Stimulated activated CD8-positive, alpha-beta memory T cell treated with anti-CD3 and anti-CD28 coated beads, Interleukin-4, amount 100 ng/mL, for 48 hours (primary cell): ENCODE measurements around the gene APOM.
A peak's percentile ranks its signal among the peaks of the same experiment; 100 is the strongest.

Experiments
- DNase-seq: peaks from one replicate; pipeline ENCODE4 v3.0.0-alpha.2; 2020

The APOM gene

DNA sequence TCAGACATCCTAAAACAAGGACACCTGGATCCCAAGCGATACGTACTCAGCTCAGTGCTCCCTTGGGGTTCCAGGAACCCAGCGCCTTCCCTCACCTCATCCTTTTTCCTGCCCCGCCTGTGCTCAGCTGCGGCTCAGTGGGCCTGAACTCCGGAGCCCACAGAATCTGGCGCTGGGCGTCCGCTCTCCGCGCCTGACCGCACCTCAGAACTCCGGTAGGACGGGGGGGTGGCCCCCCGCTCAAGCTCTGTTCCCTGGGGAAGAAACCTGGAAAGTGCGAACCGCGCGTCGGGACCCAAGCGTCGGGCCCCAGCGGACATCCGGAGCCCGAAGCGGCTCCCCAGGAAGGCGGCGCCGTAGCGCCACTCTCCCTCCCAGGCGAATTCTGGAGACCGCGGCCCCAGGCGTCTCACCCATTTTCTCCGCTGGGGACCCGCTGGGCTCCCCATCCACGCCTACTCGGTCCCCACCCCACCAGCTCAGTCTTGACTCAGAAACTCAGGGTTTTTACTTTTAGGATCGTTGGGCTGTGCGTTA, 25.5 kb downstream of the APOM start:
- peak; percentile 69 for DNase-seq

DNA sequence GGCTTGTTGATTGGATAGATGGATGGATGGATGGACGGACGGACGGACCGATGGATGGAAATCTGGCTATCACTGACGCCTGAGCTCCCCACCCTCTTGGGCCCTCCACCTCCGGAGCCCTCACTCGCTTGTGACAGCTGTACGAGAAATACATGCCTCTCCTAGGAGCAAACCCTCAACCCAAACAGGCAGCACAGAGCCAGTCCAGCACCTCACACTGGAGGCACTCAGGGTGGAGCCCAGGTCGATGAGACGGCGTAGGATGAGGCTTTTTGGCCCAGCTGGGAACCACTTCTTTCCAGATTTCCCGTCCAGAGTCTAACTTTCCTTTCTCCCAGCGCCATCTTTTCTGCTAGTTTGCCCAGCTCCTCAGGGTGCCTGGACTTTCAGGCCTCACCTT, 27.9 kb downstream of the APOM start:
- DNase-seq, result no peak

DNA sequence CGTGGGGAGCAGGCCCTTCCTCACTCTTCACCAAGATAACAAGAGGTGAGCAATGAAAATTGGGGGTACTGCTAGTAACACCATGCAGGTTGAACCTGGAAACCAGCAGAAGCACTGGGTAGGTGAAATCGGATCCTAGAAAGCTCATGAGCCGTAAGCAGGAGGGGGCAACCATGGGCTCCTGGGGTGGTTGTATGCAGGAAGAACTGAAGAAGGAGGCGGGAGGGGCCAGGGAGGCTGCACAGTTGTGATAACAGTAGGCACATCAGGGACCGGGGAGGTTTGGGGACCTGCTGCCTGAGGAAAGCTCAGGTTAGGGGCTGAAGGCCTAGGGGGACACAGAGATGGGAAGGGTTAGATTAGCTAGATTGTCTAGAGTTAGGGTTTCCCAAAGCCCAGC, 30.8 kb downstream of the APOM start:
- no peak for DNase-seq

DNA sequence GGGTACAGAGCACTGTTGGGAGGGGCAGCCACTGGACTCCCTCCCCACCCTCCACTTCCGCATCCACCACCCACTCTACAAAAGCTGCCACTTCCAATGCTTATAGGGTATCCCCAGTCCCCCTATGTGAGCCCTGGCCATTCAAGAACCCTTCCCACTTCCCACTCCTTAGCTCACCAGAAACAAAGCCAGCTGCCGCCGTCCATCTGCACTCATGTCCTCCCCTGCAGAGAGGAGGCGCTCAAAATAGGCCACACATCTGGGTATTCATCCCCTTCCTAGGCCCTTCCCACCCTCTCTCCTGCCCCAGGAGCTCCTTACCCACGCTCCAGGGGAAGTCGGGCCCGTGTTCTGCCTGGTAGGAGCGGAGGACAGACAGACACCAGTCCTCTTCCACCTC, 31.6 kb downstream of the APOM start:
- no peak for DNase-seq

DNA sequence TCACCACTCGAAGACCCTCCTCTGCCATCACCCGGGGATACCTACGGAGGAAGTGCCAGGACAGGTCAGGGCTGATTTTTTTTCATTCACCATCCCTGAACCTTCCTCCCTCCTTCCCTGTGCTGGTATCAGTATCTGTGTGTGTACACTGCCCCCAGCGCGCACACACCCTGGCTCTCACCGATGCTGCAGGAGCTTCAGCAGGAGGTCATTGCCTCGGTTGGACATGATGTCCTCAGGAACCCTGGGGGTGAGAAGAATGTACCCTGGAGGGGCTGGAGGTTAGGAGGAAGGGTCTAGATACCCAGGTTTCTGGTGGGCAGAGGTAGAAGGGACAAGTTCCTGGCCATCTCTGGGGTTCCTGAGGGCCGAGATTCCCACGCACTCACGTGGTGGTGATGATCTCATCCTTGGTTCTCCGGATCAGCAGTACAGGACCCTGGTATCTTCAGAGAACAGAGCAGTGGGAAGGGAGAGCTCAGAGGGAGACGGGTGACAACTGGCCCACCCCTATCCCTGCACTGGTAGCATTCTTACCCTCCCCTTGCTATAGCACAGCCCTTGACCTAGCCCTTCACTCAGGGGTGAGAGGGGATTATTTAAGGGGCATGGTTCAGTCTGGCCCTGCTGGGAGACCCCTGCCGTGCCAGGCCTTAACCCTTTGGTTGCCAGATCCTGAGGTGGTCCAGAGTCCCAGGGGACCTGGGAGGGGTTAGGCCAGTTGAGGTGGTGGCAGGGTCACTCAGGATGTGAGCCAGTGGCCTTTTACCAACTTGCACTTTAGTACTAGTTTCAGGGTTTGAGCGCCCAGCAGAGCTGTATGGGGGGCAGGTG, 32.4 kb downstream of the APOM start:
- DNase-seq, result no peak

DNA sequence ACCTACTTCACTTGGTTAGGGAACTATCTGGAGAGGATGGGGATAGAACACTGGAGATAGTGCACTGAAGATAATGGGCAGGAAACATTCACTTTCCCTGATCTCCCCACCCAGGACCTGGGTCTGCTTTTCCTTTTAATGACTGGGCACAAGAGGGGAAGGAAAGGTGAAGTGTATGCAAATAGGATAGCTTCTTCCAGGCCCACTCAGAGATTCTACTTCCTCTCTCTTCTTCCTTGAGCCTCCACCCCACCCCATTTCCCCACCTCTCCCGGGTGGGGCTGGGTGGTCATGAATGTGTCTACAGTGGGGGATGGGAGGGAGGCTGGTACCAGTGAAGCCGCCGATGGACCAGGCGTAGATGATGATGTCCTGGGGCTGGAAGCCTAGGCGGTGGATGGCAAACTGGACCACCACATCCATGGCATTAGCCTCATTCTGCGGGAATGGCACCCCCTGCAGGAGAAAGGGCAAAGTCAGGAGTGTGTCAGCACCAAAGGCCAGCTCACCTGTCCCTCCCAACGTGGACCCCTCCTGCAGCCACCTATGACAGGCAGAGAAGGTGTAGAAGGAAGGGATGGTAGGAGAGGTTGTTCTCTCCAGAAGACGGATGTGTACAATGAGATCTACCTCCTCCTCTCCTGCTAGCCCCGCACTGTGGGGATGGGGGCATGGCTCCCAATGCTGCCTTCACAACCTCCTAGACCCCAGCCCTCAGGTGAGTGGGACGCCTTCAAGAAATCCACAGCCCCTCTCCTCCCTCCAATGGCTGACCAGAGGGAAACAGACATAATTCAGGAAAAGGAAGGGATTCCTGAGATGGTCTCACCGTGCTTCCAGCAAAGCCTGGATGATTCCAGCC, 33.8 kb downstream of the APOM start:
- no peak for DNase-seq

DNA sequence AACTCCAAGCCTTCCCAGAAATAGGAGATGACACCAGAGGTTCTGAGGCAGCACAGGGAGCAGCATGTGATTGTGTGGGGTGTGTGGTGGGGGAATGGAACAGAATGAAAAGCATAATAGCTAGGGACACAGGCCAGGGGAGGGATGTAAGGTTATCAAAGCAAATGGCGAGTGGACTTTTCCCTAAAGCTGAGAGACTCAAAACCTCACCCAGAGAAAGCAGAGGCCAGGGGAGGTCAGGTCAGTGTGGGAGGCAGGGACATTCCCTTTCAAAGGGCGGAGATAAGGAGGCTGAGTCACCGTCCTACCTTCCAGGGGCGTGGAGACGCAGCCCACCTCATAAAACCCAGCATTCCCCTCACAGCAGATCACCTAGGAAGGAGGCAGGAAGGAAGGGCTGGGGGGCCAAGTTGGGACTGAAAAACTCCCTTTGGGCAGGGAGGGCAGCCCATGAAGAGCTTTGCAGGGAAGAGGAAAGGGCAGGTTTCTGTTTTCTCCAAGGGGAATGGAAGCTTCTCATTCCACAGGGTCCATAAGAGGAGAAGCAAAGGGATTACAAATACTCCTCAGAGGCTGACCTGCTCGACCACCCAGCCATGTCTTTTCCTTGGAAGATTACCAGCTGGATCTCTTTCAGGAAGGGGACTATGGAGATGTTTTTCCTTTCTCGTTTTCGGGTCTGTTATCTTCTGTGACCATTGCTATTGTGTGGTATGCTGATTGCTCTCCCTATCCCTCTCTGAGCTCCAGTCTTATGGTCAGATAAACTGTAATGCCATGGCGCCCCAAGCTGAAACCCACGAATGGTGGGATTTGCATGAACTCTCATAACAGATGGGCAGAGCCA, 34.8 kb downstream of the APOM start:
- no peak for DNase-seq

DNA sequence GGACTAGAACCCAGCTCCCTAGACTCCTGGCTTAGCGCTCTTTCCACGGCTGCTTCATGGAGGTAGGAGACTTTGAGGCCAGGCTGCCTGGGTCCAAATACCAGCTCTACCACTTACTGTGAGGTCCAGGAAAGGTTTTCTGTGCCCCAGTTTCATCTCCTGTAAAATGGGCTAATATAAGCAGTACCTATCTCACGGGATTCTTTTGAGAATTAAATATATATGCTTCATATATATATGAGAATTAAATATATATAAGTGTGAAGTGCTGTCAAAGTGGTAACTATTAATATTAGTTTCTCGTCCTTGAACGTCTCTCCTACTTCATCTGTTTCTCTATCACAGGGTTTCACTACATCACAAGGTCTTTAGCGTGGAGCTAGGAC, 35.4 kb downstream of the APOM start:
- DNase-seq, result no peak

DNA sequence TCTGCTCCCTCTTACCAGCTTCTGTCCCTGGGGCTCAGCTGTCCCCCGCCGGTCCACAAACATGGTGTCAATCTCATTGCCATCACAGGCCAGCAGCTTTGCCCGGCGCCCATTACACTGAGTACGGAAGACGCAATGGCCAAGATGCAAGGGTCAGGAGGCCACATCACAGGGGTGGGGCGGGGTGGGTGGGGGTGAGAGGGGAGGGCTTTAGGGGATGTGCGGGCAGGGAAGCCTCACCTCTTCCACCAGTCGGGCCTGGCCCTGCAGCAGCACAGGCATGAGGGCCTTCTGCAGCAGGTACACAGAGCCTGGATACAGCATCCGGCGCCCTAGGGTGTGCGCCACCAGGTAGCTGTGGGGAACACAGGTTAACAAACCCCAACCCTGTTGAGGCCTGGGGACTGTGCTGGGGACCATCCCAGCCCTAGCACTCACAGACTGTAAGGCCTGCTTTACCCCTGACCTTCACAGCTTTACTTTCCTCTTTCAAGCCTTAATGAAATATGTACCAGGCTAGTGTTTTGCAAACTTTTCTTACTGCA, 35.9 kb downstream of the APOM start:
- DNase-seq, result no peak

DNA sequence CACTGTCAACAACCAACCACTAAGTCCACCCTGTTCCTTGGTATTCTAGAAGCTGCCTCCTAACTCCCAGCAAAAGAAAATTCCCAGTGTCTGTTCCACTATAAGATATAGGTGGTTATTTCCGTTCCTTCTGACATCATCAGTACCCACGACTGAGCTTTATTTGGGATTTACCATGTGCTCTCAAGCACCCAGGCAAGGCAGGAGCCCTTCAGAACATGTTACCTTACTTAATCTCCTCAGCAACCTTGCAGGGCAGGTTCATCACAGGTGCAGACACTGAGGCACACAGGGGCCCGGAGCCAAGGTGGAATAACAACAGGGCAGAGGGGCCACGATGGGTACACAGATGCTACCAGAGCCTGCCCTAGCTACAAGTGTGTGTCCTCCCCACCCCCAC, 36.7 kb downstream of the APOM start:
- no peak for DNase-seq

DNA sequence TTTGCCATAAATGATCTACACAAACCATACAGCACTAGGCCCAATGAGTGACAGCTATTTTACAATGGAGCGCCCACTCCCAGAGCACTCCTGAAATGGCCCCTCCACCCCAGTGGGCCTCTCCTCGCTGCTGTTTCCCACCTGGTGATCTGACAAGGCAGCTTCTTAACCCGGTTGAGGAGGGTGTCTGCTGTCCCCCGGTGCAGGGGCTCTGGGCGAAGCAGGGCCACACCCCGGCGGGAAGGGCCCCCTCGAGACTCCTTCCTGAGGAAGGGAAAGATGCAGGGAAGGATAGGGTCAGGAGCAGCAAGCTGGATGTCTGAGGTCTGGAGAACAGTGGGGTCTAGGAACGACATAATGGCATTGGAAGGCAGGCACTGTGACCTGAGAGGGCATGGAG, 37.2 kb downstream of the APOM start:
- no peak for DNase-seq

DNA sequence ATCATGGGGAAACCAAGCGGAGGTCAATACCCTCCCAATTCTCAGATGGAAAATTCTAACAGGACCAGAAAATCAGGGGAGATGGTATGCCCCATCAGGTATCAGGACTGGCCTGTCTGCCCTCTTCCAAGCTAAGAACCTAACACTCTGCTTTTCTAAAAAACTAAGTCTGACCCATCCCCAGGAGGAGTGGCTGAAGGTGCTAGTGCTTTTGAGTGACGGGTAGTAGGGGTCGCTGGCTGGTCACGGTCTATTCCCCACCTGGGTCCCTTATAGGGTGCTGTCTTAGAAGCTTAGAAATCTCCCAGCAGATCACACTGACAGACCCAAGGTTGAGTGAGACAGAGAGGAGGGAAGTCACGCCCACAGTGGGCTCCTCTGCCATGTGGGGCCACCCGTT, 37.8 kb downstream of the APOM start:
- no peak for DNase-seq

DNA sequence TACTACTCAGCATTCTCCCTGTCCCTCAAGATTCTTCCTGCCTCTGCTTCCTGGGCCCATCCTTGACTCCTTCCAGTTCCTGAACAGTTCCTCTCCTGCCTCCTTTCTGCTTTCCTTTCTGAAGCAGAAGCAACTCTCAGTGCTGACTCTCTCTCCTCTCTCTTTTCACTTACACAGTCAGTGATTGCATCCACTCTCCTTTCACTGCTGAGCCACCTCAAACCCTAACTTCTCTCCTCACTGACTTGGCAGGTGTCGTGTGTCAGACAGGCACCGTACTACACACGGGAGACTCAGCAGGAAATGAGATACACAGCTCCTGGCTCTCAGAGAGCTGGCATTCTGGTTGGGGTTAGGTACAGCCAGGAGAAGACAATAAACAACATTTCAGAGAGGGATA, 41.9 kb downstream of the APOM start:
- DNase-seq, result no peak

DNA sequence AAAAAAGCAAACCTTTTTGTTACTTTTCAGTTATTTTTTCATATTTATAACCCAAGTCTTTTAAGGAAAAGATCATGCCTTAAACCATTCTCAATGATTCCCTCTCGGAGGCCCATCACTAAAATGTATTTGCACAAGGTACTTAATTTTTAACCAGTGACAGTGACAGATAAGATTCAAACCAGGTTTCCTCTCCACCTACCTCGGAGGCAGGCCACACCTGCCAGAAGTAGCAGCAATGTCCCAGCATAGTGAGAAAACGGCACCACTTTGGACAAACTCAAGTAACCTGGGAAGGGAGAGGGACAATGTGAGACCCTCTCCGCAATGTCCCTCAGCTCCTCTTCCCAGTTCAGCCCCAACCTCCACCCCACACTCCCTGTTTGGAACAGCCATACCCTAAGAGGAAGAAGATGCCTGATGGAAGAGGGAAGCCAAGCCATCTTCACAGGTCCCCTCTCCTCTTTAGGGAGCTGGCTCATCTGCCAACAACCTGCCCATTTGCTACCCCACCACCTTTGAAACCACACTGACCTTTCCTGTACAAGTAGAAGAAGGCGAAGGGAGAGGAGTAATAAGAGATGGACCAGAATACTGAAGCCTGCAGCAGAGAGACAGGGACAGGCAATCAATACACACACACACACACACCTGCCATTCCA, 45.2 kb downstream of the APOM start:
- DNase-seq, result no peak

DNA sequence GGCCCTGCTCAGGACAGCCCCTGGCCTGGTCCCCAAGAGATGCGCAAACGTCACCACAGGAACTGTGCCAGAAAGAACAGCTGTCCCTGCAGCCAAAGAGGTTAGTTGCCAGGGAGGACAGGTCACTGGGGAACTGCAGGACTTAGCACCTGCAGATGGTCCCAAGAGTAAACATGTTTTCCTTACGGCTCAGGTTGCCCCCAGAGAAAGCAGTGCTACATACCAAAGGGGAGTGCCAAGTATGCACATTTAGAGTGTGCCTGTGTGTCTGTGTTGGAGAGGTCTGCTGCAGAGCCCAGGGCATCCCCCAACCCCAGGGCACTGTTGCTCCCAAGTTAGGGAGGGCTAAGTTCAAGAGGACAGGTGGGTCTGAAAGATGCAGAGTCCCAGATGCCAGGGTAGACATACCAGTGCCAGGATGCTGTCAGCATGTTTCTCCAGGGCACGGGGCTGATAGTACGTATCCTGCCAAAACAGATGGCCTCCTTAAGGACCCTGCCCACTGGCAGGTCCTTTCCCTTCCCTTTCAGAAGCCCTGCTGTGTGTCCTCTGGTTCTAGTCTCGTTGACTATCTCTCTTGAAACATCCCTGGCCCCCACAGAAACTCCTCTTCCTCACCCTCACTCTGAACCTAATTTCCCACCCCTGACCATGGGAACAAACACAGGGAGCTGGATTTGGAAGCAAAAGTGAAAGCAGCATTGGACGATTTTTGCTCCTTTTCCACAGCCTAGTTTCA, 46.1 kb downstream of the APOM start:
- DNase-seq, result no peak

DNA sequence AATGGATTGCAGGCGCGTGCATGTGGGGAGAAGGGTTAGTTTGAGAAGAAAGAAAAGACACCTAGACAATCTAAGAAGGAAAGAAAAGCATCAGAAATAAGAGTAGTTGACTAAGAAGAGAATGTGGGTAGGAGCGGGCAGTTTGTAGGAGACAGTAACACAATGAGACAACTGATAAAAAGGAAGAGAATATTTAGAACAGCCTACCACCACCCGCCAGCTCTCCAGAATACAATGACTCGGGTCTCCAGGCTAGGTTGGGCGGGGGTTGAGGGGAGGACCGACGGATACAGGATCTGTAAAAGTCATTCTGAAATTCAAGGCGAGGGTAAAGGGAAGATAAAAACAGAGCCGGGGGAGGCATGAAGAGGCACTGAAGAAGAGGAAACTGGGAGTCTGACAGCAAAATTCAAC, 46.7 kb downstream of the APOM start:
- DNase-seq, result no peak

DNA sequence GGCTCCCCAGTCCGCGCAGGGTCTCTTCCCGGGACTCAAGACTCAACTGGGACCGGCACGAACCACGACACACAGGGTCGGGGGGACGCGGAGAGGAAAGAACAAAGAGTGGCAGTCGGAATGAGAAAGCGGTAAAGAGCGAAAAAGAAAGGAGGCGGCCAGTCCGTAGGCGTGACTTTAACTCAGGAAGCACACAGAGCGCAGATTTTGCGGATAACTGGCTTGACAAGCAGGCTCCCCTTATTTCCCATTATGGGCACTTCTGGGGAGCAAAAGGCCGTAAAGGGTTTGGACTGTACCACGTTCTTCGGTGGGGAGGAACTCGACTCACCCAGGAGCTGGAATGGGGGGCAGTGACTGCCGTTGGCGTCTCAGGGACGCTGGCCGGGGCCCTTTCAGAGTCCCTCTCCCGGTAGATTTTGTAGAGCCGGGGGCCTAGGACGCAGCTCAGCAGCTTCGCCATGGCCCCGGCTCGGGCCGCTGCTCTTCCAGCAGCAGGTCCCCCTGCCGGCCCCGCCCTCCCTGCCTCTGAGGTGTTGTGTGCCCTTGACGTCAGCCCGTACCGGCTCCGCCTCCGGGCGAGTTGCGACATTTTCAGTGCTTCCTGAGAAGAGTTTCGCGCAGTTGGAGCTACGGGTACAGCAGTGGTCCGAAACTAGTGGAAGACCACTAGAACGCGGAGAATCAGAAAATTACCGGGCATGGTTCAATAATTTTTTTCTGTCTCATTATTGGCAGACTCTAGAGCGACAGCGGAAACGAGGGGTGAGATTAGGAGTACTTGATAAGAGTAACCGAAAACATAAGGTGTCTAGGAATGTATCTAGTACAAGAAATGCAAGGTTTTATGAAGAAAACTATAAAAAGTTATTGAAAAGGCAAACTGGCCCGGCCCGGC, 47.4 kb downstream of the APOM start, which contains the start of gene ABHD16A:
ABHD16A (minus strand) TSS at position 506 of the 898 bp plus-strand sequence; CDS start at position 463, 43 bp downstream.
- DNase-seq, result peak; percentile 98

DNA sequence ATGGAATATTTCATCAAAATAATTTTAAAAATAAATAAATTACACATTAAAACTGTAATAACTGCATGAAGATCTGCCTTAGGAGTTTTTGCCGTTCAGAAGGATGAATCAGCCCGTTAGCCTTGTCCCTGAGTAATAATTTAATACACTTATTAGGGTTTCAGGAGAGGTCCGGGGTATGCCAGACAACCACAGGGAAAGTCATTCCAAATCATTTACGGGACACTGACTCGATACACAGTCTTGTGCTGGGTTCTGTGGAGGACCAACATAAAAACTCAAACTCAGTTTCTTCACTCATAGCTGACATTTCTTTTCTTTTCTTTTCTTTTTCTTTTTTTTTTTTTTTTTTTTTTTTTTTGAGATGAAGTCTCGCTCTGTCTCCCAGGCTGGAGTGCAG, 50.2 kb downstream of the APOM start:
- DNase-seq, result no peak

DNA sequence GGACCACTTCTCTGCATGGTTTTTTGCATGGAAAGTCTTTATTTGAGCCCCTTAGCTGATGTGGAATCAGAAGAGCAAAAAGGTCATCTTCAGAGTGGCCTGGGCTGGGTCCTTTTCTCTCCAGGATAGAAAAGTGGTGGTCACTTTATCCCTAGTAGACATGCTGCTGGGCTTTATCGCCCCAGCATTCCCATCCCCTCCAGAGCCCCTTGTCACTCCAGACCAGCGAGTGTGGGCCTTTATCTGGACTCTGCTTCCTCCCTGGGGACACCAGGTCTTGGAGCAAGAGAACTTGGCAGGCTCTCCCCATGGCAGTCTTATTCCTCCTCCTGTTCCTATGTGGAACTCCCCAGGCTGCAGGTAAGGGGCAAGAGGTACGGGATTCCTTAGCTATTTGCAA, 50.9 kb downstream of the APOM start, which contains the start of gene LY6G6F:
LY6G6F (plus strand) TSS at position 268 of the 400 bp plus-strand sequence; CDS start at position 309, 41 bp downstream.
- DNase-seq, result no peak

DNA sequence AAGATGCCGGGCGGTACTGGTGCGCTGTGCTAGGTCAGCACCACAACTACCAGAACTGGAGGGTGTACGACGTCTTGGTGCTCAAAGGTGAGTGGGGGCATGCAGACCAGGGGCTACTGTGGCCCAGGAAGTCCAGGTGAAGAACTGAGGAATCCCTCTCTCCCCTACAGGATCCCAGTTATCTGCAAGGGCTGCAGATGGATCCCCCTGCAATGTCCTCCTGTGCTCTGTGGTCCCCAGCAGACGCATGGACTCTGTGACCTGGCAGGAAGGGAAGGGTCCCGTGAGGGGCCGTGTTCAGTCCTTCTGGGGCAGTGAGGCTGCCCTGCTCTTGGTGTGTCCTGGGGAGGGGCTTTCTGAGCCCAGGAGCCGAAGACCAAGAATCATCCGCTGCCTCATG, 52.0 kb downstream of the APOM start:
- no peak for DNase-seq
